ENCODE data around the gene RRAGC.
"Not testable (repeated sequence)": the region's sequence is repeated elsewhere in the genome, so short reads cannot be mapped to it uniquely, and the experiment has no call there.

The RRAGC gene

GRCh38 chr1:38817267-38818174 is 42.1 kb downstream of the RRAGC start:
- DNase-seq = no peak
- peak; percentile 8 for ATAC-seq

- ATAC-seq (peak; percentile 50), DNase-seq (peak; percentile 31)
Measured at GRCh38 chr1:38815903-38816627, 43.5 kb downstream of the RRAGC start.

GRCh38 chr1:38814984-38815464 is 44.5 kb downstream of the RRAGC start:
- no peak for ATAC-seq
- no peak for DNase-seq

- no peak for DNase-seq
- ATAC-seq = no peak
Measured at GRCh38 chr1:38814444-38814983, 45.1 kb downstream of the RRAGC start.

GRCh38 chr1:38812981-38813380 is 46.6 kb downstream of the RRAGC start:
- DNase-seq (no peak), ATAC-seq (no peak)

- not testable (repeated sequence) for ATAC-seq, DNase-seq
Measured at GRCh38 chr1:38811466-38811865, 48.1 kb downstream of the RRAGC start.

GRCh38 chr1:38806090-38806489 is 53.5 kb downstream of the RRAGC start:
- ATAC-seq (no peak), DNase-seq (no peak)

- ATAC-seq = no peak
- DNase-seq = no peak
Measured at GRCh38 chr1:38805036-38805435, 54.5 kb downstream of the RRAGC start.

GRCh38 chr1:38804062-38804886 is 55.3 kb downstream of the RRAGC start:
- ATAC-seq (peak; percentile 40), DNase-seq (no peak)

- no peak for DNase-seq
Measured at GRCh38 chr1:38803647-38804046, 55.9 kb downstream of the RRAGC start.

GRCh38 chr1:38800720-38801671 is 58.6 kb downstream of the RRAGC start:
- DNase-seq (no peak), ATAC-seq (no peak)

More at GRCh38 chr1:38803647-38804046, 55.9 kb downstream of the RRAGC start:
- ATAC-seq = no peak

GRCh38 chr1:38793299-38793698 is 66.3 kb downstream of the RRAGC start:
- DNase-seq = no peak
- ATAC-seq = no peak

GRCh38 chr1:38791892-38792291 is 67.7 kb downstream of the RRAGC start:
- no peak for ATAC-seq
- no peak for DNase-seq

- ATAC-seq = no peak
Measured at GRCh38 chr1:38791164-38791515, 68.4 kb downstream of the RRAGC start.

GRCh38 chr1:38790422-38791163 is 69.0 kb downstream of the RRAGC start:
- DNase-seq (no peak), ATAC-seq (no peak)

More at GRCh38 chr1:38791164-38791515, 68.4 kb downstream of the RRAGC start:
- no peak for DNase-seq

GRCh38 chr1:38789498-38790169 is 69.9 kb downstream of the RRAGC start:
- no peak for DNase-seq
- no peak for ATAC-seq

- DNase-seq (no peak), ATAC-seq (no peak)
Measured at GRCh38 chr1:38788341-38789336, 70.9 kb downstream of the RRAGC start.
